GM18907 (cell line): ENCODE measurements around the gene WDR33.

Experiments used
- ATAC-seq: cut with Tn5 transposase; IDR thresholded peaks from one replicate; pipeline ENCODE4 v1.9.1; 2021; ENCODE audit warnings: mild to moderate bottlenecking, moderate library complexity; ENCODE audit not compliant: unreplicated experiment

The WDR33 gene

GRCh38 chr2:127675331-127676261 is 135.4 kb downstream of the WDR33 start, which contains the start of gene LIMS2:
LIMS2 (minus strand) TSS chr2:127675530; CDS start chr2:127675024, 506 bp downstream.
- no peak for ATAC-seq

- ATAC-seq, result no peak
Observed at GRCh38 chr2:127674241-127675209, 136.4 kb downstream of the WDR33 start.

GRCh38 chr2:127673291-127674069 is 137.5 kb downstream of the WDR33 start:
- ATAC-seq, result no peak

GRCh38 chr2:127672341-127673224 is 138.4 kb downstream of the WDR33 start:
- ATAC-seq, result no peak

GRCh38 chr2:127671557-127672302 is 139.2 kb downstream of the WDR33 start:
- no peak for ATAC-seq

GRCh38 chr2:127670957-127671290 is 140.0 kb downstream of the WDR33 start:
- no peak for ATAC-seq

GRCh38 chr2:127670055-127670956 is 140.7 kb downstream of the WDR33 start:
- ATAC-seq, result no peak

GRCh38 chr2:127669056-127669455 is 141.9 kb downstream of the WDR33 start:
- ATAC-seq, result no peak

GRCh38 chr2:127665267-127665893 is 145.6 kb downstream of the WDR33 start:
- no peak for ATAC-seq

- no peak for ATAC-seq
Observed at GRCh38 chr2:127664895-127665225, 146.1 kb downstream of the WDR33 start.

GRCh38 chr2:127664065-127664894 is 146.7 kb downstream of the WDR33 start:
- ATAC-seq, result no peak

GRCh38 chr2:127663566-127664064 is 147.4 kb downstream of the WDR33 start:
- ATAC-seq, result no peak

GRCh38 chr2:127662937-127663565 is 147.9 kb downstream of the WDR33 start:
- no peak for ATAC-seq

- ATAC-seq, result no peak
Observed at GRCh38 chr2:127661949-127662510, 148.9 kb downstream of the WDR33 start.

- no peak for ATAC-seq
Observed at GRCh38 chr2:127661072-127661649, 149.8 kb downstream of the WDR33 start.

GRCh38 chr2:127660291-127660578 is 150.7 kb downstream of the WDR33 start:
- ATAC-seq, result no peak
